Activated T-helper 2 cell treated with anti-CD3 and anti-CD28 coated beads, Interferon-gamma antibody, Interleukin-2, Interleukin-4, amounts not matched to agents 10 μg/mL and 5 μg/mL and 100 μg/mL, durations not matched to agents 14 hours and 24 hours and 36 hours (primary cell): ENCODE measurements around the gene ELAVL2. TPM values are rescaled to one million over a fixed set of nuclear protein-coding genes. Genes with fewer than 3 reads are reported as not detected.
"Not testable (repeated sequence)": the region's sequence is repeated elsewhere in the genome, so short reads cannot be mapped to it uniquely, and the experiment has no call there.

Experiments
- DNase-seq: peaks from one replicate; pipeline ENCODE4 v3.0.0; 2021; ENCODE audit warnings: low spot score
- H3K27ac Mint-ChIP-seq: one replicate; pipeline ENCODE4 v1.8.0; 2021; ENCODE audit warnings: mixed read lengths
- H3K27me3 Mint-ChIP-seq: one replicate; pipeline ENCODE4 v1.8.0; 2021; ENCODE audit warnings: low read depth, mixed read lengths
- H3K36me3 Mint-ChIP-seq: one replicate; pipeline ENCODE4 v1.8.0; 2021; ENCODE audit warnings: low read depth, mixed read lengths
- H3K4me1 Mint-ChIP-seq: one replicate; pipeline ENCODE4 v1.8.0; 2021; ENCODE audit warnings: low read depth, mixed read lengths
- H3K4me3 Mint-ChIP-seq: one replicate; pipeline ENCODE4 v1.8.0; 2021; ENCODE audit warnings: low read depth, mild to moderate bottlenecking, moderate library complexity, mixed read lengths
- H3K9me3 Mint-ChIP-seq: one replicate; pipeline ENCODE4 v1.8.0; 2021; ENCODE audit warnings: mixed read lengths
- intact Hi-C: fragments of 100-400 bp; cut with micrococcal nuclease; formaldehyde crosslinking; loops from one replicate; pipeline ENCODE4 v1.15.1; 2023
- total RNA-seq: library from RNA; stranded (reverse); gene quantifications from 2 replicates; pipeline ENCODE4 v1.2.3, GENCODE V29; 2022

The ELAVL2 gene
- total RNA-seq, 1 donor from 2014 or later = not detected

DNA sequence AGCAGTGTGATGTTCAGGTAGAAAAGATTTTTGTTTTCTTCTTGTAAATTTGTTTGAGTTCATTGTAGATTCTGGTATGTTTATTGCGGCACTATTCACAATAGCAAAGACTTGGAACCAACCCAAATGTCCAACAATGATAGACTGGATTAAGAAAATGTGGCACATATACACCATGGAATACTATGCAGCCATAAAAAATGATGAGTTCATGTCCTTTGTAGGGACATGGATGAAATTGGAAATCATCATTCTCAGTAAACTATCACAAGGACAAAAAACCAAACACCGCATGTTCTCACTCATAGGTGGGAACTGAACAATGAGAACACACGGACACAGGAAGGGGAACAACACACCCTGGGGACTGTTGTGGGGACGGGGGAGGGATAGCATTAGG is 103.0 kb downstream of the ELAVL2 start:
- H3K27me3 Mint-ChIP-seq = not testable (repeated sequence)

DNA sequence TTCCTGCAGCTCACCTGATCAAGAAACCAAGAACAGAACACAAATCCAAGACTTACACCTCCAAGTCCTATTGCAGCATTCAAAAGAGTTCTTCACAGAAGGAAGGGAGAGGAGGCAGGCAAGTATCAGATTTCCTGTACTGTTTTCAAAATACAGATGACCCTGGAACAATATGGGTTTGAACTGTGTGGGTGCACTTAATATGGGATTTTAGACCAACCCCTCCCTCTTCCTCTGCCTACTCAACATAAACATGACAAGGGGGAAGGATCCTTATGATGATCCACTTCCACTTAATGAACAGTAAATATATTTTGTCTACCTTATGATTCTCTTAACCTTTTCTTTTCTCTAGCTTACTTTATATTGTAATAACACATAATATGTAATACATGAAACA is 104.6 kb downstream of the ELAVL2 start:
- Mint-ChIP-seq H3K27ac (no peak overlapping the region), H3K4me1 (no peaks in the 10 kb centered on the region), H3K36me3 (no peaks in the 10 kb centered on the region), H3K27me3 (no peaks in the 10 kb centered on the region), H3K9me3 (peaks cover 21% of the 10 kb centered on the region), H3K4me3 (no peak overlapping the region)
- intact Hi-C loops = no loop called here
- no peak for DNase-seq

More for the DNA sequence above, 103.0 kb downstream of the ELAVL2 start:
- intact Hi-C loops, H3K27ac Mint-ChIP-seq, H3K36me3 Mint-ChIP-seq, H3K4me1 Mint-ChIP-seq, DNase-seq, H3K4me3 Mint-ChIP-seq: not testable (repeated sequence)
- H3K9me3 Mint-ChIP-seq = peaks cover 25% of the 10 kb centered on the region

DNA sequence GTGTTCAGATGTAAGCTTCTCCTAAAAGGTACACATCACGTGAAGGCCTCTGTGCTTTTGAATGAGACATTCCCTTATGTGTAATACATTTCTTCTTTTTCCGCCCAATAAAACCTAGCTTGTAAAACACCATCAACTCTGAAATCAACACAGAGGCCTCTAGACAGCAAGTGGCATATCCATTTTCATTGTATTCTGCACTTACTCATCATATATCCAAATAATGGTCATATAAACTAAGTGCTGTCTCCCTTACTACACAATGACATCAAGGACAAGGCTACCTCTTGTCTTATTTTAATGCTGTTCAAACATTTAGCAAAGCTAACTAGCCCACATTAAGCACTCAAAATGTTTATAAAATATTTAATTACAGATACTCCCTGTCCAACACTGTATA is 108.5 kb downstream of the ELAVL2 start:
- peaks cover 10% of the 10 kb centered on the region for H3K9me3 Mint-ChIP-seq
- DNase-seq = no peak
- no peaks in the 10 kb centered on the region for H3K36me3 Mint-ChIP-seq
- no peak overlapping the region for H3K27ac Mint-ChIP-seq
- no peaks in the 10 kb centered on the region for H3K27me3 Mint-ChIP-seq
- no peak overlapping the region for H3K4me3 Mint-ChIP-seq
- H3K4me1 Mint-ChIP-seq = no peaks in the 10 kb centered on the region
- intact Hi-C loops = no loop called here

DNA sequence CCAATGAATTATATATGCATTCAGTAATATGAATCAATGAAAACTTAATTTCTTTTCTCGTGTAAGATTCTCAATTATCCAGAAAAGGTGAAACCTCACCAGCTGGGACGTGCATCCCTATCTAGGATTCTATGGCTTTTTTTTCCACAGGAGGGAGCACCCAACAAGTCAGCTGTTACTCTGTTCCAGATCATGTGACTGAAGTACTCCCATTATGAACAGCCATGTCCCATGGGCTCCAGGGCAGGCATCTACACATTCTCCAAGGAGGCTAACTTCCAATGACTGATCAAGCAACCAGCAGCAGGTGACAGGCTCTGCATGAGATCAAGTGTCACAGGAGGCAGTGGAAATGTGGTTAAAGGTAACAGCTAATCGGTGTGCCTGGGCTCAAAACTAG is 118.8 kb downstream of the ELAVL2 start:
- H3K4me3 Mint-ChIP-seq = no peak overlapping the region
- no peak for DNase-seq
- peaks cover 12% of the 10 kb centered on the region for H3K9me3 Mint-ChIP-seq
- intact Hi-C loops = no loop called here
- no peaks in the 10 kb centered on the region for H3K27me3 Mint-ChIP-seq
- H3K36me3 Mint-ChIP-seq = no peaks in the 10 kb centered on the region
- no peaks in the 10 kb centered on the region for H3K4me1 Mint-ChIP-seq
- no peak overlapping the region for H3K27ac Mint-ChIP-seq

DNA sequence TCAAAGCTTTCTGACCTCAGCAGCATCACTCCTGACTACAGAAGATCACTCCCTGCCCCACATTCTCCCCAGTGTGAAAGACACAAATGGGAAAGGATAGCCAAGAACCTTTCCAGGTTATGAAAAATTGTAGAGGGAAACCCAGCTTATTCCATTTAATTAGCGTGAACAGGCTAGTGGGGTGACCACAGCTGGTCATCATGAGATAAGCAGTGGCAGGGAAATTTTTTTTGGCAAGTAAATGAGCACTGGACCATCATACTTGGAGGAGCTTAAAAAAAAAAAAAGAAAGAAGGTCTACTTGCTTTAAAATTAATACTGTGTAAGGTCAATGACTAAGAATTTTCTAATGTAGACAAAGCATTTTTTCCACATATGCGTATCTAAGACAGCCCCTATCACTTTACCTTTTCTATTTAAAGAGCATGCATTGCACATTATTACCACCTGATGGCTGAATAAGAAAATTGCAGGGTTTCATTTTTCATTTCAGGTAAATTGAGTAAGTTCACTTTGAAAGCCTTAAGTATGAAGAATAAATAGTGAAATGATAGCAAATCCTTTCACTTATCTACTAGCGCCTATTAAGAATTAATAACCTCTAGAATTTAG is 123.6 kb downstream of the ELAVL2 start:
- intact Hi-C loops = no loop called here
- no peak overlapping the region for H3K27ac Mint-ChIP-seq

DNA sequence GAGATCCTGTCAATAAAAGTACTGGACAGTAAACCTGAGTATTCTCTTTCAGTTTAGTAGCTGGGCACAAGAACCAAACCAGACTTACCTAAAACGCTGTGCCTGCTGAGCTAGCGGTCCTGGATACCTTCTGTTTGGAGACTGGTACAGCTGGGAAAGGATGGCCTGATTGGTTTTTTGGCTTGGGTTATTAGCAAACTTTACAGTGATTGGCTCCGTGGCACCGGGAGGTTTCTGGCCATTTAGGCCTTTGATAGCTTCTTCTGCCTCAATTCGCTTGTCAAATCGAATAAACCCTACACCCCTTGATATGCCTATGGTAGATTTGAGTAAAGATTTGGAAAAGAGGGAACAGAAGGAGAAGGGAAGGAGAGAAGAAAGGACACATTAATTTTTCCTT is 124.7 kb downstream of the ELAVL2 start:
- intact Hi-C loops = no loop called here
- Mint-ChIP-seq H3K9me3 (peaks cover 13% of the 10 kb centered on the region), H3K36me3 (no peaks in the 10 kb centered on the region), H3K27ac (no peak overlapping the region), H3K27me3 (no peaks in the 10 kb centered on the region), H3K4me1 (no peaks in the 10 kb centered on the region), H3K4me3 (no peak overlapping the region)
- DNase-seq = no peak

More for the DNA sequence above, 123.6 kb downstream of the ELAVL2 start:
- Mint-ChIP-seq H3K36me3 (no peaks in the 10 kb centered on the region), H3K4me3 (no peak overlapping the region), H3K27me3 (no peaks in the 10 kb centered on the region), H3K4me1 (no peaks in the 10 kb centered on the region), H3K9me3 (peaks cover 13% of the 10 kb centered on the region)
- DNase-seq = no peak

DNA sequence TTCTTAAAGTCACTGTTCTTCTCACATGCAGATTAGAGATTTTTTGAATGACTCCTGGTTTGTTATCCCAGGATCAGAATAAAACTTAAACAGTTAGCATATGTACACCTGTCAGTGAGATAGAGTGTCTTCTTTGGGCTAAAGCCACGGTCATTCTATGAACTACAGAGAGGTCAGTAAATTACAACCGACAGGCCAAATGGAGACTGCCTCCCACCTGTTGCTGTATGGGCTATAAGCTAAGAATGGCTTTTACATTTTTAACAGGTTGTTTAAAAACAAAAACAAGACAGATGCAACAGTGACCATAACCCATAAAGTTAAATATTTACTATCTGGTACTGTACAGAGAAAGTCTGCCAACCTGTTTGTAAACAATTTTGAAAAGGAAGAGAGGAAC is 125.7 kb downstream of the ELAVL2 start:
- Mint-ChIP-seq H3K27ac (no peak overlapping the region), H3K36me3 (no peaks in the 10 kb centered on the region), H3K27me3 (no peaks in the 10 kb centered on the region), H3K4me1 (no peaks in the 10 kb centered on the region), H3K9me3 (peaks cover 16% of the 10 kb centered on the region), H3K4me3 (no peak overlapping the region)
- intact Hi-C loops = no loop called here
- no peak for DNase-seq

DNA sequence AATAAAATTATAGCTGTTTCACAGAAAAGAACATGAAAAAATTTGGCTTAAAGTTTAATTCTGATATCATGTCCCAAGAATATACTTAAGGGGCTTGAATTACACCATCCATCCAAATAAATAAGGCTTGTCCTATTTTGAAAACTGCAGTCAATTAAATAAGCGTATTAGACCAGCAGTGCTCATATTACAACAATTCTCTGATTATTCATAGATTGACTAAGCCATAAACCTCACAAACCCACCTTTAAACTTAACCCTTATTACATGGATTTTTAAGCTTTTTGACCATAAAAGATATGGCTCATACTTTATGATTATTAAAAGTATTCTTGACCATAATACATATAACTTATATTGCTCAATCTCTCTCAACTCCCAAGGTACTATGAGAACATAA is 127.9 kb downstream of the ELAVL2 start:
- Mint-ChIP-seq H3K27ac (no peak overlapping the region), H3K27me3 (no peaks in the 10 kb centered on the region), H3K36me3 (no peaks in the 10 kb centered on the region), H3K4me1 (no peaks in the 10 kb centered on the region), H3K9me3 (peaks cover 16% of the 10 kb centered on the region), H3K4me3 (no peak overlapping the region)
- no peak for DNase-seq
- intact Hi-C loops = no loop called here

DNA sequence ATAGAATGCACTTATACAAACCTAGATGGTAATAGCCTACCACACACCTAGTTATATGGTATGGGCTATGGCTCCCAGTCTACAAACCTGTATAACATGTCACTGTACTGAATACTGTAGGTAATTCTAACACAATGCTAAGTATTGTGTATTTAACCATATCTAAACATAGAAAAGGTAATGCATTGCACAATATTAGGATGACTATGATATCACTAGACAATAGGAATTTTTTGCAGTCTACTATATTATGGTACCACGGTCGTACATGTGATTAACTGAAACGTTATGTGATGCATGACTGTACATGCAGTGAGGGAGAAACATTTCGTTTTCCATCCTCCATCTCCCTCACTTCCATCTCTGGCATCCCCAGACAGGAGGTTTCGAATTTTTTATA is 130.5 kb downstream of the ELAVL2 start:
- peaks cover 12% of the 10 kb centered on the region for H3K9me3 Mint-ChIP-seq
- H3K4me1 Mint-ChIP-seq = no peaks in the 10 kb centered on the region
- no peak for DNase-seq
- no peak overlapping the region for H3K4me3 Mint-ChIP-seq
- no peaks in the 10 kb centered on the region for H3K27me3 Mint-ChIP-seq
- intact Hi-C loops = no loop called here
- H3K27ac Mint-ChIP-seq = no peak overlapping the region
- H3K36me3 Mint-ChIP-seq = no peaks in the 10 kb centered on the region

DNA sequence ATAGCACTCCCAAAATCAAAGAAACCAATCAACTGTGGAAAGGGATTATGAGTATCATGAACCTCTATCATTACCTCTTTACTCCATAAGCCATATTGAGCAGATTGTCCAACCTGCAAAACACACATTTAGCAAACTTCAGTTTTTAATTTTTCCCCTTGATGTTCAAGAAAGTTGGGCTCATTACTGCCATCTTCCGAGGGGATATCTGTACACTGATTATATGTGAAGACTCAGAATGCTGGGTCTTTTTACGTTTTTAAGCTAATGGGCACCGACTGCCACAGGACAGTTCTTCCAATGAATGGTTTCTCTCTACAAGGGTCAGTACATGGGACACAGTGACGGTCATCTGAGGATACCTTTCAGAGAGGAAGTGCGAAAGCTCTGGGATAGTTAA is 132.7 kb downstream of the ELAVL2 start:
- intact Hi-C loops = no loop called here
- Mint-ChIP-seq H3K4me1 (no peaks in the 10 kb centered on the region), H3K27me3 (no peaks in the 10 kb centered on the region), H3K4me3 (no peak overlapping the region), H3K9me3 (peaks cover 7% of the 10 kb centered on the region), H3K36me3 (no peaks in the 10 kb centered on the region), H3K27ac (no peak overlapping the region)
- no peak for DNase-seq

DNA sequence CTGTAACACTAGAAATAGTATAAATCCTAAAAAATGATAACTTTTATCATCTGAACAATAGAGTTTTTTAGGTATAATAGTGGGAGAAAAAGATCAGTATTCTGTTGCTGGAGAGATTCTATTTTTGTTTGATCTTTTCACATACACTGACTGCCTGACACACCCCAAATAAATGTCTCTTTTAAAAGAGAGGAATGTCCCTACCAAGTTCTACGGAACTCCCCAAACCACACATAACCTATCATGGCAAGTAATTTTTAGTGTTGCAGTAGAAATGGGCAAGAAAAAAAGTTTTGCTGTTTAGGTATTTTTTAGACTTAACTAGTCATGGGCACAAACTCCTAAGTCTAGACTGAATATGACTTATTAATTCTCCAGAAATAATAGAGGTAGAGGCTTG is 139.1 kb downstream of the ELAVL2 start:
- Mint-ChIP-seq H3K4me1 (no peaks in the 10 kb centered on the region), H3K27ac (no peak overlapping the region), H3K9me3 (peaks cover 14% of the 10 kb centered on the region), H3K4me3 (no peak overlapping the region), H3K36me3 (no peaks in the 10 kb centered on the region), H3K27me3 (no peaks in the 10 kb centered on the region)
- intact Hi-C loops = no loop called here
- DNase-seq = no peak

DNA sequence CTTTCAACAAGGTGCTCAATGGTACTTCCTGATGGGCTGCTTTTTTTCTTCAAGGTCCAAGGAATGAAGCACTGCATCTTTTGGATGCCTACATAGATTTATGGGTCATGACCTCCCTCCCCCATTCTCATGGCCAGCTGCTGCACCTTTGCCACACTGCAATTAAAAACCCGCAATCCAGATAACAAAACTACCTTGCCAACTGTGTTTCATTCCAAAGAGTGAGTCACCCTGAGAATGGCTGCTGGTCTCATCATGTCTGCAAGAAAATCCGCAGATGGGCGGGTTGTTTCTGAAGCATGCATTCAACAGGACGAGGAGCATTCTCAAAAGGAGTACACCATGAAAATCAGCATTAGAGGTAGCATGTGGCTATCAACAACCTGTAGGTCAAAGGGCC is 139.8 kb downstream of the ELAVL2 start:
- DNase-seq = no peak
- intact Hi-C loops = no loop called here
- H3K9me3 Mint-ChIP-seq = peaks cover 16% of the 10 kb centered on the region
- no peak overlapping the region for H3K27ac Mint-ChIP-seq
- H3K27me3 Mint-ChIP-seq = no peaks in the 10 kb centered on the region
- no peaks in the 10 kb centered on the region for H3K36me3 Mint-ChIP-seq
- no peak overlapping the region for H3K4me3 Mint-ChIP-seq
- no peaks in the 10 kb centered on the region for H3K4me1 Mint-ChIP-seq

DNA sequence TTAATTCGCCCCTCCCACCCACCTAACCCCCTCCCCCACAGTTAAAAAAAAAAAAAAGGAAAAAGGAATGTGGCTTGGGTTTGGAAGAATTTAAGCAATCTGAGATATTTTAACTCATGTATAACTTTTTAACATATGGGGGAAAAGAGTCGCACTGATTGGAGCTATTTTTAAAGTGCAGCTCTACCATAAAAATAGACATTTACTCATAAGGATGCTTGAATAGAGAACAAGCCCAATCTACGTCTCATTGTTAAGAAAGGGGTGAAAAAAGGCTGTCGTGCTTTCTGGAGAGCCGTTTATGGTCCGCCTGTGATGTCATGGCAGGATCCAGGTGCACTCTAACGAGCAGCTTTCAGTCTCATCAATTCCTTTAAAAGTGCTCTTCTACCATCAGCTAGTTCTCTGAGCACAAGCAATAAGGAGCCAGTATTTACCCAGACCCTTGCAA is 142.4 kb downstream of the ELAVL2 start:
- intact Hi-C loops = no loop called here
- Mint-ChIP-seq H3K27me3 (no peaks in the 10 kb centered on the region), H3K4me1 (no peaks in the 10 kb centered on the region), H3K27ac (no peak overlapping the region), H3K36me3 (no peaks in the 10 kb centered on the region), H3K9me3 (peaks cover 29% of the 10 kb centered on the region), H3K4me3 (no peak overlapping the region)
- no peak for DNase-seq

DNA sequence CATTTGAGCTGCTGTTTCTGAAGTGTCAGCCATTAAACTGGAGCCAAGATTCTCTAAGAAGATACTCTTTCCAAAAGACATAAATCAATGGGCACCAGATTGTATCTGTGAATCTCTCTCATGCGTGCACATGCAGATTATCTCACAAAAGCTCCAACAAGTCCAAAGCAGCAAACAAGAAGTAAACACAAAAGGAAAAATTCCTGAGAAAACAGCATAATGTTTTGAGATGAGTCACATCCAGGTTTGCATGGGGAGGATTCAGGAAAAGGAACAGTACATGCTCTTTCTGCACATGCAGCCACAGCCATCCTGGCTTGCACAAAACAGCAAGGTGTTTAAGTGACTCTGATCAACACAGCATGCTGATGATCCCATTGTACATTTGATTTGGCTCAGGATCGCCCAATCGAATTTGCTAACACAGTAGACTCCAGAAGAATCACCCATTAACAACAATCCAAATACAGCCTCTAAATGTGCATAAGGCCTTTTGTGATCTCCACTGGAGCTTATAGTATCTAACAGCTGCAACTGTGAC is 143.1 kb downstream of the ELAVL2 start:
- Mint-ChIP-seq H3K36me3 (no peaks in the 10 kb centered on the region), H3K27me3 (no peaks in the 10 kb centered on the region), H3K4me1 (no peaks in the 10 kb centered on the region), H3K9me3 (peaks cover 32% of the 10 kb centered on the region), H3K27ac (no peak overlapping the region), H3K4me3 (no peak overlapping the region)
- no peak for DNase-seq
- intact Hi-C loops = no loop called here
